ENCODE results near the gene ZNF182.

The ZNF182 gene

GRCh38 chrX:48003367-48003757 is 427 bp downstream of the ZNF182 start:
- TF ChIP-seq CTCF (IDR thresholded peaks at IDR 0.05) = no peak
- H3K4me3 ChIP-seq = peak overlapping the region; percentile 78
- DNase-seq (ENCODE audit: low spot score) = no peak
- peak overlapping the region; percentile 72 to 83 for H3K27ac ChIP-seq

- DNase-seq (ENCODE audit: low spot score) = no peak
- Histone ChIP-seq H3K4me3 (peak overlapping the region; percentile 78), H3K27ac (no peak overlapping the region)
- TF ChIP-seq CTCF (IDR thresholded peaks at IDR 0.05) = no peak
Observed at GRCh38 chrX:48002929-48003328, 860 bp downstream of the ZNF182 start.

- Histone ChIP-seq H3K27ac (no peak overlapping the region), H3K4me3 (peak overlapping the region; percentile 78)
- DNase-seq (ENCODE audit: low spot score) = no peak
- TF ChIP-seq CTCF (IDR thresholded peaks at IDR 0.05) = no peak
Observed at GRCh38 chrX:48002319-48002718, 1.5 kb downstream of the ZNF182 start.

- no peak for TF ChIP-seq CTCF (IDR thresholded peaks at IDR 0.05)
- no peak for DNase-seq (ENCODE audit: low spot score)
- no peak overlapping the region for H3K4me3 ChIP-seq
- H3K27ac ChIP-seq = no peak overlapping the region
Observed at GRCh38 chrX:48001260-48001659, 2.5 kb downstream of the ZNF182 start.

DNA sequence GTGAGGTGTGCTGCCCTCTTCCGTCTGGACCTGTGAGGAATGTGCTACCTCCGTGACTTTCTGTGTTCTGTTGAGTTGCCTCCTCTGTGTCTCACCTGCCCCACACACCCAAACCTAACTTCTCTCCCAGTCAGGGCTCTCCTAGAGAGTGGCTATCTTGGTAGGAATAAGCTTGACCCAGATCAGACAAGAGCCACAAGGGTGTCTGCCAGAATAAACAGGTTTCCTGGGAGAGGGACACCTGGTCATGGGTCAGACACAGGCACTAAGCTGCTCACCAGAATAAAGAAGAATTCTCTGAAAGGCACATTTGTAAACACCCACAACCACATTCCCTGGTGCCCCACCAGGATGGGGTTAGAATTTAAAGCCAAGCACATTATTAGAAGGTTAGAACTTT is 11.1 kb downstream of the ZNF182 start:
- Histone ChIP-seq H3K4me3 (no peak overlapping the region), H3K27ac (no peak overlapping the region)
- DNase-seq (ENCODE audit: low spot score) = no peak
- no peak for TF ChIP-seq CTCF (IDR thresholded peaks at IDR 0.05)

DNA sequence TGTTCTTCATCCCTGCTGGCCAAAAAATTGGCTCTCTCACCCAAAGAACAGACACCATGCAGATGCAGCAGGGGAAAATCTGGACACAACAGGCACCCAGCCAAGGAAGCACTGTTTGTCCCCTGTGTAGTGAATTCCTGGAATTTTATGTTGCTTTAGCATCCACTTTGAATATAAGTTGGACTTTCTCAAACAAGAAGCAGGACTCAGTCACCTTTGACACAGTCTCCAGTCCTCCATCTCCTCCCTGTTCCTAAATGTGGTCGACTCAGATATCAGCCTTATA is 11.8 kb downstream of the ZNF182 start:
- TF ChIP-seq CTCF (IDR thresholded peaks at IDR 0.05) = no peak
- Histone ChIP-seq H3K27ac (no peak overlapping the region), H3K4me3 (no peak overlapping the region)
- DNase-seq (ENCODE audit: low spot score) = no peak

DNA sequence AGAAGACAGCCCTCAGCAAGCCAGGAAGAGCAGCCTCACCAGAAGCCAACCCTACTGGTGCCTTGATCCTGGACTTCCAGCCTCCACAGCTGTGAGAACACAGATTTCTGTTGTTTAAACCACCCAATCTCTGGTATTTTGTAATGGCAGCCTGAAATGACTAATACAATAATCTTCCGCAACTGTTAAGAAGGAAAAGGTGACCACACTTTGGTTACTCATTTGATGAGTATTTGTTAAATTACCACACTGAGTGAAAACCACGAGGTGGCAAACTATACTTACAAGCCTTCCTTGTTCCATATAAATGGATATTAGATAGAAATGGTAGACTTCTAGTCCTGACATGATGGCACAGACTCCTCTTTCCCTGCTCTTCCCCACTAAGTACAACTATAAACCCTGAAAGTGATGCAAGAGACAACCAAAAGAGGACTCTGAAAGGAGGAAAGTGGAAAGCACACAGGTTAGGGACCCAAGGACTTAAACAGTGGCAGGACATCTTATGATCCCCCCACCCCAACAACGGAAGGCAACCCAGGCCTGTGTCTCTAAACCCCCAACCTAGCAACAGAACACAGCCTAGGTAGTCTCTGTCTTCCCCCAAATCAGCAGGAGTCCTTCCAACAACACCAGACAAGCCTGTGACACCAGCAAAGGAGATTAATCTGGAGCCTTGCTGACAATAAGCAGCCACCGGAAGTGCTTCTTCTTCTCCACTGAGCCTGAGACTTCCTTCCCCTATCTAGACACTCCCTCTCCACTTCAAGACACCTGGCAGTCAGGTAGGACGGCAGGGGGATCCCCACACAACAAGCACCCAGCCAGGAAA is 12.3 kb downstream of the ZNF182 start:
- no peak for DNase-seq (ENCODE audit: low spot score)
- no peak overlapping the region for H3K27ac ChIP-seq
- H3K4me3 ChIP-seq = no peak overlapping the region
- TF ChIP-seq CTCF (IDR thresholded peaks at IDR 0.05) = no peak

All from coronary artery (tissue), 2 donors.